ENCODE results near the gene SCG5.

The SCG5 gene

GRCh38 chr15:32730677-32731654 lies 89.5 kb downstream of the SCG5 start:
- in situ Hi-C loops (cut with HindIII; ENCODE audit: low sequenced_read_pairs): no loop called here
- no peak overlapping the region for H3K4me3 ChIP-seq (ENCODE audit: low read depth, low read length)
- DNase-seq (ENCODE audit: low read depth): no peak
- TF ChIP-seq CTCF (IDR thresholded peaks at IDR 0.05; ENCODE audit: low read depth, low read length, missing control alignments): no peak

GRCh38 chr15:32732574-32733157 lies 91.2 kb downstream of the SCG5 start:
- H3K4me3 ChIP-seq (ENCODE audit: low read depth, low read length): no peak overlapping the region
- no peak for DNase-seq (ENCODE audit: low read depth)
- in situ Hi-C loops (cut with HindIII; ENCODE audit: low sequenced_read_pairs): no loop called here
- no peak for TF ChIP-seq CTCF (IDR thresholded peaks at IDR 0.05; ENCODE audit: low read depth, low read length, missing control alignments)

GRCh38 chr15:32733281-32733680 lies 91.8 kb downstream of the SCG5 start:
- no peak overlapping the region for H3K4me3 ChIP-seq (ENCODE audit: low read depth, low read length)
- DNase-seq (ENCODE audit: low read depth): peak; percentile 55
- TF ChIP-seq CTCF (IDR thresholded peaks at IDR 0.05; ENCODE audit: low read depth, low read length, missing control alignments): no peak
- in situ Hi-C loops (cut with HindIII; ENCODE audit: low sequenced_read_pairs): no loop called here

GRCh38 chr15:32735989-32736700 lies 94.6 kb downstream of the SCG5 start:
- DNase-seq (ENCODE audit: low read depth): no peak
- no peak overlapping the region for H3K4me3 ChIP-seq (ENCODE audit: low read depth, low read length)
- TF ChIP-seq CTCF (IDR thresholded peaks at IDR 0.05; ENCODE audit: low read depth, low read length, missing control alignments): no peak
- in situ Hi-C loops (cut with HindIII; ENCODE audit: low sequenced_read_pairs): loop anchor here (5.0 kb wide), 1 partner anchor 71 kb away; no protein-coding TSS in a partner anchor

- no peak for DNase-seq (ENCODE audit: low read depth)
- no peak overlapping the region for H3K4me3 ChIP-seq (ENCODE audit: low read depth, low read length)
- TF ChIP-seq CTCF (IDR thresholded peaks at IDR 0.05; ENCODE audit: low read depth, low read length, missing control alignments): no peak
- in situ Hi-C loops (cut with HindIII; ENCODE audit: low sequenced_read_pairs): loop anchor here (5.0 kb wide), 1 partner anchor 71 kb away; no protein-coding TSS in a partner anchor
Measured at GRCh38 chr15:32736701-32737061, 95.2 kb downstream of the SCG5 start.

- DNase-seq (ENCODE audit: low read depth): no peak
- in situ Hi-C loops (cut with HindIII; ENCODE audit: low sequenced_read_pairs): loop anchor here (5.0 kb wide), 1 partner anchor 70 kb away; no protein-coding TSS in a partner anchor
- no peak for TF ChIP-seq CTCF (IDR thresholded peaks at IDR 0.05; ENCODE audit: low read depth, low read length, missing control alignments)
- no peak overlapping the region for H3K4me3 ChIP-seq (ENCODE audit: low read depth, low read length)
Measured at GRCh38 chr15:32737304-32737703, 95.8 kb downstream of the SCG5 start.

Data from astrocyte of the cerebellum (primary cell).